T-helper 17 cell (primary cell): ENCODE results near the gene LHX8. TPM values are rescaled to one million over a fixed set of nuclear protein-coding genes. Genes with fewer than 3 reads are reported as not detected.

Experiments
- ATAC-seq: fragments of 150-1000 bp; cut with Tn5 transposase; 2 replicates; pipeline ENCODE4 v1.10.0; 2021; ENCODE audit warnings: mild to moderate bottlenecking, moderate library complexity
- DNase-seq, 3 donors: peaks; one replicate each; pipeline versions ENCODE4 v3.0.0 to v3.0.0-alpha.2; 2020 to 2021
- H3K9me3 ChIP-seq: one replicate; pipeline ENCODE4 v1.7.0; 2013; ENCODE audit warnings: low read length, mild to moderate bottlenecking; ENCODE audit not compliant: control insufficient read depth, poor library complexity, severe bottlenecking
- H3K27ac Mint-ChIP-seq: one replicate; pipeline ENCODE4 v1.8.0; 2022; ENCODE audit warnings: mild to moderate bottlenecking, moderate library complexity, mixed read lengths
- H3K27me3 Mint-ChIP-seq: one replicate; pipeline ENCODE4 v1.8.0; 2022; ENCODE audit warnings: mixed read lengths
- H3K36me3 Mint-ChIP-seq: one replicate; pipeline ENCODE4 v1.8.0; 2022; ENCODE audit warnings: low read depth, mixed read lengths
- H3K4me1 Mint-ChIP-seq: one replicate; pipeline ENCODE4 v1.8.0; 2022; ENCODE audit warnings: mild to moderate bottlenecking, mixed read lengths
- H3K4me3 Mint-ChIP-seq: one replicate; pipeline ENCODE4 v1.8.0; 2022; ENCODE audit warnings: mild to moderate bottlenecking, moderate library complexity, mixed read lengths
- total RNA-seq, 4 donors: library from RNA in 2 of 4; stranded (reverse) in 2 of 4; gene quantifications; one replicate each; pipeline ENCODE4 v1.2.3 and lab custom pipeline; 2022 to 2026

Gene LHX8
- total RNA-seq, 2 donors from 2014 or later, result not detected

GRCh38 chr1:75127916-75128717 lies 6.1 kb upstream of the LHX8 start:
- Mint-ChIP-seq H3K4me3 (no peak overlapping the region), H3K27me3 (peaks cover 71% of the 10 kb centered on the region), H3K4me1 (no peaks in the 10 kb centered on the region), H3K27ac (no peak overlapping the region), H3K36me3 (no peaks in the 10 kb centered on the region)
- DNase-seq (no peak), ATAC-seq (no peak)
- no peaks in the 10 kb centered on the region for H3K9me3 ChIP-seq

DNA sequence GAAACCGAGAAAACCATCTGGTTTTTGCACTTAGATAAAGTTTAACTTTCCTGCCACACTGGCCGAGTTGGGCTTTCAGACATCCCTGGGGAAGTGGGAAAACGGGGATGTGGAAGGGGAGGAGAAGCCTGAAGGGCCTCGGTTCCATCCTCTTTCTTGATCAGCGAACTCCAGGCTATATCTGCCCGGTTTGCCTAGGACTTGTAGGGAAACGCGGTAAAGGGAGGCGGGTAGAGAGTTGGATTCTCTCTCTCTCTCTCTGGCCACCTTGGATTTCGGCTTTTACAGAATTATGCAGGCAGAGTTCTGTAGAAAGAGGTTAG lies 4.6 kb upstream of the LHX8 start:
- H3K4me3 Mint-ChIP-seq, result no peak overlapping the region

DNA sequence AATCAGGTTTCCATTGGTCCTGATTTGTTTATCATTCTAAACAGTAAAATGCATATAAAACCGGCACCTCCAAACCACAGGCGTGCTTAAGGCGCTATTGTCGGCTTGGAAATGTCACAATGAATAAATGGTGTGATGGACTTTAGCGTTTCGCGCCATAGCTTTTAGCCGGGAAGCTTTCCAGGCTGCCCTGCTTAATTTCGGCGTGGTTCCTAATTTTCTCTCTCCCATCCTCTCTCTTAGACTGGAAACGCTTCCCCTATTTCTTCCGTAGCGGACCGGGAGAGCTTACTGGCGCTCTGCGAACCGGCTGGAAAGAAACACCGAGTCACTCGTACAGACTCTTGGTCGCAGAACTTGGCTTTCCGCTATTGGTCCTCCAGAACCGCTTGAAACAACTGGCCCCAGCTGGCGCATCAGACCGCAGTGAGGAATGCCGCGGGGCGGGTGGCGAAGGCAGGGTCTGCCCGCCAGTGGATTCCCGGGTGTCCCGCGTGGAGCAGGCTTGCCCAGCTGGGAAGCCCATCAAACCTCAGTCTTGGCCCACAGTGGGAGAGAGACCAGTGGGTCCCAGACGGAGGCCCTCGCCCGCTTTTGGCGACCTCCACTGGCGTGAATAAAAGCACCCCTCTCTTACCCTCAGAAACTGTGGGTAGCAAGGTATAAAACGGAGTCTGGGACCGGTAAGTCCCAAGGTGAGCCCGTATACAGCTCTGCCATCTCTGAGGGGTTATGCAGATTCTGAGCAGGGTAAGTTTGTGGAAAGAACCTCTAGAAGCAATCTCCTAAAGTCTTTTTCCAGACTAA lies 4.0 kb upstream of the LHX8 start:
- H3K36me3 Mint-ChIP-seq, result no peaks in the 10 kb centered on the region
- H3K27ac Mint-ChIP-seq, result no peak overlapping the region
- ATAC-seq, result no peak
- peaks cover 85% of the 10 kb centered on the region for H3K27me3 Mint-ChIP-seq
- peaks cover under 1% of the 10 kb centered on the region for H3K4me1 Mint-ChIP-seq
- no peaks in the 10 kb centered on the region for H3K9me3 ChIP-seq
- no peak for DNase-seq
- no peak overlapping the region for H3K4me3 Mint-ChIP-seq

More for the DNA sequence above, 4.6 kb upstream of the LHX8 start:
- Mint-ChIP-seq H3K27me3 (peaks cover 84% of the 10 kb centered on the region), H3K36me3 (no peaks in the 10 kb centered on the region), H3K27ac (no peak overlapping the region), H3K4me1 (no peaks in the 10 kb centered on the region)
- DNase-seq, result no peak
- H3K9me3 ChIP-seq, result no peaks in the 10 kb centered on the region
- no peak for ATAC-seq

GRCh38 chr1:75130865-75131564 lies 3.2 kb upstream of the LHX8 start:
- Mint-ChIP-seq H3K4me1 (peaks cover 3% of the 10 kb centered on the region), H3K27me3 (peaks cover 86% of the 10 kb centered on the region), H3K27ac (no peak overlapping the region), H3K36me3 (no peaks in the 10 kb centered on the region), H3K4me3 (no peak overlapping the region)
- no peaks in the 10 kb centered on the region for H3K9me3 ChIP-seq
- DNase-seq (no peak), ATAC-seq (no peak)

DNA sequence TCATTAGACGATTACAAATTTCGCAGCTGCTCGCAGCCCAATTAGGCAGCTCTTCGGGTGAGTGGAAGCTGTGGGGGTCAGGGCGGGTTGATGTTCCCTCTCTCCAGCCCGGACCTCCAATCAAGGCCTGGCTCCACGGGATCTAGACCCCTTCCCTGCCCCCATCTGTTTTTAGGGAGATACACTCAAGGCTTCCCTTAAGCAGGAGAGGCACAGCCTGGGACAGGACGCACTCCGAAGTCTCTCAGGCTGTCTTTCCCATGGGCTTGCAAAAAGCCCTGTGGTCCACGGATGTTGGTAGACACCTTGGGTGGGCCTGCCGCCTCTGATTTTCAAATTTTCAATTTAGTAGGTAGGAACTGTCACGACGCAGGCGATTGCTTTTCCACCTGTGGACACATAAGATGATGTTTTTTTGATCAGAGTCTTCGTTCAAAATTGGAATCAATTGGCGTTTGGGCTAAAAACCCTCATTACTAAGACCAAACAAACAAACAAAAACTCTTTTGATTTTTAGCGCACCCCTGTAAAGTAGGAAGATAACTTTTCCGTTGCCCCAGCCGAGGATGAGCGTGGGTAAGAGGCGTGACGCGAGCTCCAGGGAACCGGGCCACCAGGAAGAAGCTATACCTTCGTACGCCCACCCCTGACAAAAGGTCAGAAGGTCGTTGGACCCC lies 2.5 kb upstream of the LHX8 start:
- no peak overlapping the region for H3K4me3 Mint-ChIP-seq
- H3K9me3 ChIP-seq, result no peaks in the 10 kb centered on the region
- DNase-seq (no peak), ATAC-seq (no peak)
- H3K27ac Mint-ChIP-seq, result no peak overlapping the region
- peaks cover 83% of the 10 kb centered on the region for H3K27me3 Mint-ChIP-seq
- no peaks in the 10 kb centered on the region for H3K36me3 Mint-ChIP-seq
- H3K4me1 Mint-ChIP-seq, result peaks cover 3% of the 10 kb centered on the region

DNA sequence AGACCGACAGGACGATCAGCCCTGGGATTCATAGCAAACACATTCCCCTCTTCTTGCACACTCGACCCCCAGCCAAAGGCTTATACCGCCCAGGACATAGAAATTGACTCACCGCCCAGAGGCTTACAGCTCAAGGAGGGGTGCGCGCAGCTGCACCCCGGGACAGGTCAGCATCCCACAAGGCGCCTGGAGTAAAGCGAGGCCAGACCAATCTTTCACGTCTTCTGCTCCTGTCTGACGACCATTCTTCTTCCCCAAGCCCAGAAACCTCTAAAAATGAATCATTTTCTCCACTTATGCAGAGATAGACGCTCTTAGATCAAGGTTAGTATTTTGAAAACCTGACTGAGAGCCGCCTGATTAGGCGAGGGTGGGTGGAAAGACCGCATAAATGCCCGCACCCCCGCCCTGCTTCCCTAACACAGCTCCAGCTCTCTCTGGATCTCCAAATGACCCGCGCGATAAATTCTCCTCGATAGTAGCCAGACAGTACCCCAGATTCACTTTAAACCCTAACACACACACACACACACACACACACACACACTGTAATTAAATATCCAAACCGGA lies 1.9 kb upstream of the LHX8 start:
- ATAC-seq (no peak), DNase-seq (no peak)
- no peak overlapping the region for H3K4me3 Mint-ChIP-seq
- peaks cover 80% of the 10 kb centered on the region for H3K27me3 Mint-ChIP-seq
- H3K4me1 Mint-ChIP-seq, result peaks cover 3% of the 10 kb centered on the region
- H3K9me3 ChIP-seq, result no peaks in the 10 kb centered on the region
- H3K36me3 Mint-ChIP-seq, result no peaks in the 10 kb centered on the region
- no peak overlapping the region for H3K27ac Mint-ChIP-seq

- peaks cover 3% of the 10 kb centered on the region for H3K4me1 Mint-ChIP-seq
- H3K9me3 ChIP-seq, result no peaks in the 10 kb centered on the region
- no peaks in the 10 kb centered on the region for H3K36me3 Mint-ChIP-seq
- DNase-seq (no peak), ATAC-seq (no peak)
- no peak overlapping the region for H3K27ac Mint-ChIP-seq
- H3K4me3 Mint-ChIP-seq, result no peak overlapping the region
- peaks cover 80% of the 10 kb centered on the region for H3K27me3 Mint-ChIP-seq
These were observed 1.2 kb upstream of the LHX8 start for GRCh38 chr1:75132812-75133619.

DNA sequence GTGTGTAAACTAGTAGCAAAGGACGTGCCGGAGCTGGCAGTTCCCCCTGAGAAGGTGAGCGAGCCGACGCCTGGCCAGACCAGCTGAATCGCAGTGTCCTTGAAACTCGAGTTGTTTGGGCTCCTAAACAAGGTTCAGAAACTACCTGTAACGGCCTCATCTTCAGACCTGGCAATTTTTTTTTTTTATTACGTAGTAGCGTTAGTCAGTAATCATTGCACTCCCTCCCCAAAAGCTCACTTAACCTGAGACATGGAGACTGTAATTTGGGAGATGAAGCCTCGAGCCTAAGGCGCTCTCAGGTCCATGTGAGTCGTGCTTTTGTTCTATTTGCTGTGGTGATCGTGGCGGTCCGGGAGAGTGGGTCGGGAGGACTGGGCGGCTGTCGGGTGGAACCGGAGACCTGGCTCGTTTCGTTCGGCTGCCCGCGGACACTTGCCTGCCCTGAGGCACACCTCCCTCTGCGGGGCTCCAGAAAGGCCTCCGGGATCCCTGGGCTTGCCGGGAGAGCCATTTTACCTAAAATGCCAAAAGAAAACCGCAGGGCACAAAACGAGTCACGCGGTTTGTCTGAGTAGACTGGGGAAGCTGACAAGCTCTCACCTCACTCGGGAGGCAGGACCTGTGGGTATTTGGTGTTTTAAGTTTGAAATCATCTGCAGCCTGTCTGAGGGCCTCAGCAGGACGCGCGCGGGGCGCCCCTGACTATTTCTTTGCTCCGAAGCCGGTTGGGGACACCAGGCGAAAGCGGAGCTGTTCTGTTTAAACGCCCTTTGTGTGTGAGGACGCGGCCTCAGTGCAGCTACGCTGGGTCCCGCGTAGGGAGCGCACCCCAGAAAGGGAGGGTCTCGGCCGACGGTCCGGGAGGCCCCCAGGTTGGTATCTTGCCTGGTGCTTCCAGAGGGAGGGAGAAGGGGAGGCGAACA lies 722 bp downstream of the LHX8 start:
- DNase-seq, result no peak
- Mint-ChIP-seq H3K4me3 (peak overlapping the region; percentile 16), H3K27ac (no peak overlapping the region), H3K27me3 (peaks cover 81% of the 10 kb centered on the region), H3K36me3 (no peaks in the 10 kb centered on the region), H3K4me1 (peaks cover 3% of the 10 kb centered on the region)
- ATAC-seq, result no peak
- no peaks in the 10 kb centered on the region for H3K9me3 ChIP-seq

DNA sequence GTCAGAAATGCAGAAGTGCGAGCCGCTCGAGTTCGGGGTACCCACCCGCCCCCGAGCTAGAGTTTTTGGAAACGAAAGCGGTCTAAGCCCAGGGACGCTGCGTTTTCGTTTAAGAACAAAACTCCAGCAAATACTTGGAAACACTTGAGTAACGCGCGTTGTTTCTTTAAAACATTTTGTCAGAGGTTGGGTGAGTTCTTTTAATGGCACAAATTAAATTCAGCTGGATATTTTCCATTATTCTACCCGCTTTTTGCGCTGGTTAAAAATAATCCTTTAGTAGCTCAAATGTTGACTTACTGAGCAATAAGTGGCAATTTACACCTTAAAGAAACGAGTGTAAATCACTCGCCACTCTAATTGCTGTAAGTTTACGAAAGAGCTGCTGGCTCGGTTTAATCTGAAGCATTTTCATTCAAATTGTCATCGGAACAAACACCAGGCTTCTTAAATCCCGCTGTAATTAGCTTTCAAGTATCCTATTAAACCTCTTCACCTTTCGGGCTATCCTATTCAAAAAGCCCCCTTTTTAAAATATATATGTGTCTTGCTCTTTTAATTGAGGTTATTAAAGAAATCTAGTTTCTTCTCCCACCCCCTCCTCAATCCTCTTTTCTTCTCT lies 1.5 kb downstream of the LHX8 start:
- Mint-ChIP-seq H3K27me3 (peaks cover 79% of the 10 kb centered on the region), H3K4me3 (no peak overlapping the region), H3K27ac (no peak overlapping the region), H3K4me1 (peaks cover 3% of the 10 kb centered on the region), H3K36me3 (no peaks in the 10 kb centered on the region)
- ATAC-seq (no peak), DNase-seq (no peak)
- H3K9me3 ChIP-seq, result no peaks in the 10 kb centered on the region

- Mint-ChIP-seq H3K4me3 (no peak overlapping the region), H3K27me3 (peaks cover 78% of the 10 kb centered on the region), H3K36me3 (no peaks in the 10 kb centered on the region), H3K27ac (no peak overlapping the region), H3K4me1 (peaks cover 3% of the 10 kb centered on the region)
- H3K9me3 ChIP-seq, result no peaks in the 10 kb centered on the region
- no peak for DNase-seq
- ATAC-seq, result no peak
These were observed 2.1 kb downstream of the LHX8 start for GRCh38 chr1:75136195-75136815.
